SKM-1 treated with dmso at 0.1 percent for 144 hours (cell line): Measurements from ENCODE around the gene BANP.

Experiments used
- DNase-seq: peaks from one replicate; lab custom pipeline; 2025; ENCODE audit not compliant: unreplicated experiment; lab: John Stamatoyannopoulos, UW

BANP gene

GRCh38 chr16:87948735-87949070, 2.5 kb upstream of the BANP start:
- no peak for DNase-seq

DNA sequence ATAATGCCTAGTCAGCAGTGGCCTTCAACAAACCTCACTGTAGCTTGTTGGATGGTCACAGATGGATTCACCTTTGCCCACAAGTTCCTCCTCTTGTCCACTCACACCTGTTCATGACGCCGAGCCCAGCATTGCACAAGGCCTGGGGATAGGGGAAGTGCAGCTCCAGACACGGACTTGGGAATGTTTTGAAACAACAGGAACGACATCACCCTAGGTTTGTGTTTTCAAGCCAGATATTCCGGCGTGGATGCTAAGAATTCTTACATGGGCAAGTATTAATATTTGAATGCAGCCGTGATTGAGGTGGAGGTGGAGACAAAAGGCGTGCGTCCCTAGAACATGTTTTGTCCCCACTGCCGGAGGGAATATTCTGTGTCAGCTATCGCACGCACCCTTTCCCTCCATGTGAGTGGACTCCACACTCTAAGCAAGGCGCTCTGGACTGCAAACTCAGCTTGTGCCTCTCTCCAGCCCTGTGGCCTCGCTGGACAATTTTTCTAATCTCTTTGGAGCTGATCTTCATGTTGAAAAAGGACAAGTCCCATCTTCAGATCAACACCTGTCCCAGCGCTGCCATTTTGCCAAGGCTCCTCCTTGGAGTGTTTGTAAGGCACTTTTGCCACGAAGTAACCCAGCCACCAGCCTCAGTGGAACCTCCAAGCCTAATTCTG, 2.0 kb upstream of the BANP start:
- no peak for DNase-seq

GRCh38 chr16:87951552-87952538, 611 bp downstream of the BANP start:
- DNase-seq: no peak

- DNase-seq: no peak
Measured at GRCh38 chr16:87952751-87953150, 1.5 kb downstream of the BANP start.

DNA sequence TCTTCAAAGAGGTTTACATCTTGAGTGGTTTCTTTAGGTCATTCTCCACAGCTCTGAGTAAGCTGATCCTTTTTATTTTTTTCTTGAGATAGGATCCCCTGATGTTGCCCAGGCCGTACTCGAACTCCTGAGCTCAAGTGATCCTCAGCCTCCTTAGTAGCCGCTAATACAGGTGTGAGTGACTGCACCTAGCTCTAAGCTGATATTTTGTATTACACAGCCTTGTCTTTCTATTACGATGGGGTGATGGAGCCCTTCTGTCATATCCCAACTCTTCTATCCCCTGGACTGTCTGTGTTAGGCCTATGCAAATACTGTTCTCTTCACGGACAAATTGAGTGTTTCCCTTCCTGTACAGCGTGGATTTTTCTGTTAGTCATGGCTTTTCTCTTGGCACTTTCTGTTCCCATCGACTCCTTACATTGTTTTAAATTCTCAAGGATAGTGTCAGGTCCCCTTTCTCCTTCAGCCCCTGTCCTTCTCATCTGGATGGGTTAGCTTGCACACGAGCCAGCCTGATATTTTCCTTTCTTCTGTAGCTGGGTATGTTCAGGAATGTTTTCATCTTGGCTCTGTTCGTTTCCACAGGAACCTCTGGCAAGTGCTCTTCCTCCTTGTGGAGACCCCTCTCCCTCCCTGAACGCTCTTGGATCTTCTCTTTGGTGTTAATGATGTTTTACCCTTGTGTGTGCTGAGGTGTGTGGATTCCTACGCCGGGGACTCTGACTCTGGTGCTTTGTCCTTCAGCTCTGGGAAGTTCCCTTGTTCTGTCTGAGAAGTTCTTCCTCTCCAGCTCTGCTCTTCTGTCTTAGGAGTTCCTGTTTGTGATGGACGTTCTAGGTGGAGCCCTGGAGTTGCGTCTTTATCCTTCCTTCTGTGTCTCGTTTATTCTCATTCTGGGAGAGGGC, 2.3 kb downstream of the BANP start:
- peak; percentile 20 for DNase-seq

GRCh38 chr16:87954361-87954760, 3.1 kb downstream of the BANP start:
- DNase-seq: no peak

- DNase-seq: no peak
Measured at GRCh38 chr16:87954826-87955225, 3.6 kb downstream of the BANP start.

DNA sequence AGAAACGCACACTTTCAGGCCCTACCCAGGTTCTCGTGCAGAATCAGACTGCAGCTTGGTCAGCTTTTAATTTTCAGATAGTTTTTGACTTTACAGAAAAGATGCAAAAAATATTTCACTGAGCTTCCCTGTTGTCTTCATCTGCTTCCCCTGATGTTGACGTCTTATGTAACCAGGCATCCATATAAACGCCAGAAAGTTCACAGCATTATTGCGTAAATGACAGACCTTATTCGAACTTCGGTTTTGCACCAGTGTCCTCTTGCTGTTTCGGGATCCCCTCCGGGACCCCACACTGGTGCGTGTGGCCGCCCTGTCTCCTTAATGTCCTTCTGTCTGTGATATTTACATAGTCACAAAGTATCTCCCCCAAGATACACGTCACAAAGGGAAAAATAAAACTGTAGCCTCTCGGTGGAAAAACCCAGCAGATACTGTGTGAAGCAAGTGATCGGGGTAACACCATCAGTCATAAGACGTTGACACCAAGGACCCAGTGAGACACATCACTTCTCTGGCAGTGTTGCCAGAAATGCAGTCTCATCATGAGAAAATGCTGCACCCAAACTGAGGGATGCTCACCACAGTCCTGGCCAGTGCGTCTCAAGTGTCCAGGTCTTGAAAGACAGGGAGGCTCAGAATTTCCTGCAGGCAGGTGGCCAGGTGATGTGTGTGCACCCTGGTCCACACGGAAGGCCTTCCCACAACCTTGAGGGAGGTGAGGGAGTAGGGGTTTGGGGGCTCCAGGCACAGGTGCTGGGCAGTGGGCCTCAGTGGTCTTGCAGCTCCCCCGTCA, 4.3 kb downstream of the BANP start:
- DNase-seq: no peak

DNA sequence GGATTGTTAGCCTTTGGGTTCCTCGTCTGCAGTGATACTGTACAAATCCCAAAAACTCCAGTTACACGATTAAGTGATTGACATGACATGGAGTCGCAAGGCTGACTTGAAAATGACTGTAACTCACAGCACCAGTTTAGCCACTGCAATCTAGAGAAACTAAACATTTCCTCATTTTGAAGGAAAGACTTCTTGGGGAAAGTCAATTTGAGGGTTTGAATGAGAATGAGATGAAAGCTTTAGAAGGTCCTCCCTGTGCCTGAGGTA, 4.8 kb downstream of the BANP start:
- no peak for DNase-seq

DNA sequence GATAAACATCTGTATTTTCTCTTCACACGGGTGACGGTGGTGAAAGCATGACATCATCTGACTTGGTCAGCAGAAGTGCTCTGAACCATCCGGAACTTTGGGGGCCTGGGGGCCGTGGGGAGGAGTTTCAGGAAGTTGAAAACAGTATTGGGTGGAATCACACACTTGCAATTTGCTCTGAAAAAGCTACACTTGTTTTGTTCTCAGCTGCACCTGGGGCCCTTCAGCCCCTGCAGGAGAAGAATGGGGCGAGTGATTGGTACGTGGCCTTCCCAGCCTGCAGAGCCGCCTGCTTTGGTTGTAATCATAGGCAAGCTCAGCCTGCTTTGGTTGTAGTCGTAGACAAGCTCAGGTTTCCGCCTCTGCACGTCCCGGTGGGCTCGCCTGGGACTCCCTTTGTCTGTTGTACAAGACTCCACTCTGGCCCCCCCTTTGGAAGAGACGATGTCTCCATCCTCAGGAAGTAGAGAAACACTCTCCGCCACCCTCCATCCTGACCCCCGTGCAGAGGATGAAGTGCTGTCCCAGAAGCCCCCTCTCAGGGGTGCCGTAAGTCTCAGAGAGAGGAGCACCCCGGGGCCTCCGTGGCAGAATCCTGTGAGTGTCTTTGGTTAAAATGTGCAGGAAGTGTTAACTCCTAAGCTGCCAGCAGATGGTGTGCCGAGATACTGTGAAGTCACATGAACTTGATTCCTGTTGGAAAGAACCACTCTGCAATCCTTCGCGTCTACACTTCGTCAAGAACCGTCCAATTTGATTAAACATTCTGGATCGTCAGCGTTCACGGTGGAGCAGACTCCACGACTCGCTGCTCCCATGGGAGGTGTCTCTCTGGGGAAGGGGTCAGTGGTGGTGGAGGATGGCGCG, 5.4 kb downstream of the BANP start:
- peak; percentile 58 for DNase-seq

GRCh38 chr16:87957296-87958094, 6.3 kb downstream of the BANP start:
- no peak for DNase-seq

DNA sequence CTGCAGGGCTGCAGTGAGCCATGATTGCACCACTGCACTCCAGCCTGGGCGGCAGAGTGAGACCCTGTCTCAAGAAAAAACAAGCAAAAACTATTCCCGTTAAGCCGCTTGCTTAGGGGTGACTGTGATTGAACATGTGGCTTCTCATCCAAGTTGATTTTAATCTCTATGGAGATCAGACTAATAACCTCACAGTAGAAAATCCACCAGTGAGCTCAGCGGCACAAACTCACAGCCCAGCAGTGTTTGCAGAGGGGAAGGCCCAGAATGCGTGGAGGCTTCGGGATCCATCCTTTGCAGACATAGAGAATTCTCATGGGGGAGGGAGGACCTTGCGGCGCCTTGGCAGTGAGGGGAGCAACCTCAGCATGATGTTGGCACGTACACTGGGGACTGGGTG, 7.4 kb downstream of the BANP start:
- DNase-seq: no peak

GRCh38 chr16:87959391-87959990, 8.3 kb downstream of the BANP start:
- DNase-seq: no peak

DNA sequence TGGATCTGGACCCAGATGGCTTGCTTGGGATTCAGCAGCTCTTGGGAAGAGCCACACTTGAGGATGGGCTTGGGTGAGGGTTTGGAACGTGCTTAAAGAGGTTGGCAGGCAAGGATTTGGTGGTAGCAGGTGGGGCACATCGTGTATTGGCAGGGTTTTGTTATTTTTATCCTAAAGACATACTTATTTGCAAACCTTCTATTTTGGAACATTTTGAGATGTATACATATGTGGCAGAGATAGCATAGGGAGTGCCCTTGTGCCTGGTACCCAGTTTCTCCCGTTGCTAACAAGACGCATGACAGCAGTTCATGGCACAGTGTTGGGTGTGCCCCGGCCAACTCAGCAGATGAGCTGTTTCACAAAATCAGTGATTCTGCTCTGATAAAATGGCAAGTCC, 9.1 kb downstream of the BANP start:
- DNase-seq: no peak

- no peak for DNase-seq
Measured at GRCh38 chr16:87960852-87961251, 9.6 kb downstream of the BANP start.

- DNase-seq: no peak
Measured at GRCh38 chr16:87961623-87962022, 10.4 kb downstream of the BANP start.

- no peak for DNase-seq
Measured at GRCh38 chr16:87963400-87963799, 12.2 kb downstream of the BANP start.

DNA sequence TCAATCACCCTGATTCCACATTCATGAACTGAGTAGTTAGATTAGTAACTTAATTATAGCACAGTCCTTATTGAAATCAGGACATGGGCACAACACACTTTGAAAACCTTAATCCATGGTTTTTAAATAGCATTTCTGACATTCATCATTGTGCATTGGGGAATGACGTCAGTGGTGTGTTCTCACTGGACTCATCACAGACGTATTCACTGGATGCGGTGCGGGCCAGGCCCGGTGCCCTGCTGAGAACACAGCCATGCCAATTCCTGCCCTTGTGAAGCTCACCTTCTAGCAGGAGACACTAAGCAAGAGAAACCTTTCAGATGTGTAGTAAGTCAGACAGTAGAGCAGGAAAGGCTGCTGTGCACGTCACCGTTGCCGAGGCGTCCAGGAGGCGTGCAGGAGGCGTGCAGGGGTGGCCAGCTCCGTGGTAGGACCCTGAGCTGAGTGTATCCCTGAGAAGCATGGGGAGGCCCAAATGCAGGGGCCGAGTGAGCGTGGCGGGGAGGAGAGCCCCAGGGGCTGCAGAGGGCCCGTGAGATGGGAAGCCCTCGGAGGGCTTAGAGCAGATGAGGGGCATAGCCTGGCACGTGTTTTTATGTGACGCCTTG, 12.9 kb downstream of the BANP start:
- no peak for DNase-seq
